22Rv1 (cell line): ENCODE data around the gene NFATC2.

ENCODE experiments used
- ZFX ChIP-seq: fragments of 450-650 bp; IDR thresholded peaks from 2 replicates; pipeline ENCODE4 v1.6.1; 2017; ENCODE audit warnings: antibody characterized with exemption, borderline replicate concordance
- TF ChIP-seq, protein P1 (sequence below): fragments of 450-650 bp; IDR thresholded peaks from 2 replicates; pipeline ENCODE4 v1.5.1; 2017; ENCODE audit warnings: mild to moderate bottlenecking

DNA sequence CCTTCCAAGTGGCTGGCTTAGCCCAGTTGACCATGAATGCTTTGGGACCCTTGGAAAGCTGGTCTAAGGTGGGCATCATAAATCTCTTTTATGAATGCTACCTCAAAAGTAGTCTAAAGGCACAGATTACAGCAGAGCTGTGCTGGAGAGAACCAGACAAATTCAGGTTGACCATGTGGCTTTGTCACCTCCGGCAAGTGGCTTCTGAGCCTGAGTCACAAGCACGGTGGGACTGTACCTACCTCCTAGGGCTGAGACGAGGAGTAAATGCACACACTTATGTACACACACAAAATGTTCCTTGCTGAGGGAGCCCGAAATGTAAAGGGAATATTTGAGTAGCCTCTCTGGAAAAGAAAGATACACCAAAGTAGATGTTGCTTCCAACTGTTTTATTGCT is 155.9 kb downstream of the NFATC2 start:
- TF ChIP-seq, protein P1, sequence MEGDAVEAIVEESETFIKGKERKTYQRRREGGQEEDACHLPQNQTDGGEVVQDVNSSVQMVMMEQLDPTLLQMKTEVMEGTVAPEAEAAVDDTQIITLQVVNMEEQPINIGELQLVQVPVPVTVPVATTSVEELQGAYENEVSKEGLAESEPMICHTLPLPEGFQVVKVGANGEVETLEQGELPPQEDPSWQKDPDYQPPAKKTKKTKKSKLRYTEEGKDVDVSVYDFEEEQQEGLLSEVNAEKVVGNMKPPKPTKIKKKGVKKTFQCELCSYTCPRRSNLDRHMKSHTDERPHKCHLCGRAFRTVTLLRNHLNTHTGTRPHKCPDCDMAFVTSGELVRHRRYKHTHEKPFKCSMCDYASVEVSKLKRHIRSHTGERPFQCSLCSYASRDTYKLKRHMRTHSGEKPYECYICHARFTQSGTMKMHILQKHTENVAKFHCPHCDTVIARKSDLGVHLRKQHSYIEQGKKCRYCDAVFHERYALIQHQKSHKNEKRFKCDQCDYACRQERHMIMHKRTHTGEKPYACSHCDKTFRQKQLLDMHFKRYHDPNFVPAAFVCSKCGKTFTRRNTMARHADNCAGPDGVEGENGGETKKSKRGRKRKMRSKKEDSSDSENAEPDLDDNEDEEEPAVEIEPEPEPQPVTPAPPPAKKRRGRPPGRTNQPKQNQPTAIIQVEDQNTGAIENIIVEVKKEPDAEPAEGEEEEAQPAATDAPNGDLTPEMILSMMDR: no peak
- no peak for TF ChIP-seq ZFX
